A549 treated with AZD9567 at 1 μM for 4 hours (cell line): ENCODE measurements around the gene TK2. TPM values are rescaled to one million over a fixed set of nuclear protein-coding genes. Genes with fewer than 3 reads are reported as not detected.

Source experiments
- total RNA-seq: library from RNA; stranded (reverse); fragments of 200-300 nt; extraction: Qiagen RNA extraction; gene quantifications from 5 replicates; pipeline ENCODE4 v1.2.3, GENCODE V29; 2022; ENCODE audit not compliant: insufficient read depth

TK2 gene
- total RNA-seq, result 16.2 to 29.0 TPM (median 16.9 TPM) in 5 replicates

DNA sequence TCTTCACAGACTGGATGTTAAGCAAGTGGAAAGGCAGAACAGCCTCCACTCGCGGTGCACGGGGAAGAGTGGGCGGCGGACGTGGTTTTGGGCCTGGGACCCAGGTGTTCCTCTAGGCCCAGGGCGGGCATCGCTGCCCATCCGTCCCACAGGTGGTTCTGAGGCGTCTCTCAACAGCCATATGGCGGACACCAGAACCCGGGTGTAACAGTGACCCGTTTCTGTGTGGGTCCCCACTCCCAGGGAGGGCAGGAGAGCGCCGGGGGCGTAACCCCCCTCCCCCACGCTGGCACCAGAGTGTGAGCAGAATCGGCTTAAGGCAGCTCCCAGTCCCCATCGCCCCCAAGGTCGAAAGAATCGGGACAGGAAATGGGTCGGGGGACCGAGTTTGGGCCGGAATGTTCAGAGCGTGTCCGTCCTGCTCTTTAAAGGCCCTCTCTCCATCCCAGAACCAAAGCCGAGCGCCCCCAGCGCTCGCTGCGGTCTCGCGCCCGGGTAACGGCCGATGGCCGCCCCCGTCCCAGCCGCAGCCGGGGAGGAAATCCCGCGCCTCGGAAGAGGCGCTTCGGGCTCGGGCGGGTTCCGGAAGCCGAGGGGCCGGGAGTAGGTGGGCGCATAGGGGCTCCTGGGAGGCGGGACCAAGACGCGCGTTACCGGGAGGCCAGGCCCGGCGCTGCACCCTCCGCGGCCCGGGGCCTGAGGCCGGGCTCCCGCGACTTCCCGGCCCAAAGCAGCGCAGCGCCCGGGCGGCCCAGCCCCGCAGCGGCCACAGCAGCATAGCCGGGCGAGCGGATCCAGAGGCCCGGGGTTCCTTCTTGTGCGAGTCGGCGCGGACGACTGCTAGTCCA lies at the start of gene TK2:
Gene TK2, minus strand, starts transcription at position 839 of the 848 bp plus-strand sequence. Its CDS starts 61 bp downstream, at position 778.

DNA sequence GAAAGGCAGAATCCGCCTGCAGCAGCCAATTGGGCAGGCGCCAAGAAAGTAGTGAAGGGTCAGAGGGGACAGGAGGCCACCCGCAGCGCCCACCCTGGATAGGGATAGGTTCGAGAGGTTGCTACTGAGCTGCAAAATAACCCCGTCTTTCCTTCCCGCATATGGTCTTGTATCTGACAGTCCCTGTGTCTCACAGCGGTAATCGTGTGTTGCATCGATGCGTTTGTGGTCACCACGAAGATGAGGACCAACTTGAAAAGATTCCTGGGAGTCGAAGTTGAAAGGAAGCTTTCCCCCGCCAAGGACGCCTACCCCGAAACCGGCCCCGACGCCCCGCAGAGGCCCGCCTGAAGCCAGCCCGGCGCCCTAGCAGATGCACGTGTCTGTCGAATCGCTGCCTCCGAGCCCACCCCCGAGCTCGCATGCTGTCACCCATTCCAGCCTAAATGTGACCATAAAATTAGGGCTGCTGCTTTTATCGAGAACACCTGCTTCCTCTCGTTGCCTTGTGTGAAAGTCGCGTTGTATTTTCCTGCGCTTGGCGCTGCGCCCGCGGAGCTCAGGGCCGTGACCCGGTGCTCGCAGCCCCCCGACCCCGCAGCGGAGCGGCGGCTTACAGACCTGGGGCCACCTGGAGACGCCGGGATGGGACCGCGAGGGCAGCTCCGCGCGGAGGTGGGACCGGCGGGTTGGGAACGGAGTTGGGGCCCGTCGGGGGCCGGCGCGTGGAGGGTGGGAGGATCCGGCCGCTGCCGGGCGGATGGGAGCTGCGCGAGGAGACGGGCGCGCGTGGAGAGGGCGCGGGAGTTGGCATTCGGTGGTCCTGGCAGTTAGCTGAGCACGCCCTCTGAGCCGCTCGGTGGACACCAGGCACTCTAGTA lies 29.0 kb upstream of the TK2 start, which contains the start of gene CMTM2:
Gene CMTM2, plus strand, starts transcription at position 813 of the 881 bp plus-strand sequence. CDS start 145 bp downstream, outside the sequence.

DNA sequence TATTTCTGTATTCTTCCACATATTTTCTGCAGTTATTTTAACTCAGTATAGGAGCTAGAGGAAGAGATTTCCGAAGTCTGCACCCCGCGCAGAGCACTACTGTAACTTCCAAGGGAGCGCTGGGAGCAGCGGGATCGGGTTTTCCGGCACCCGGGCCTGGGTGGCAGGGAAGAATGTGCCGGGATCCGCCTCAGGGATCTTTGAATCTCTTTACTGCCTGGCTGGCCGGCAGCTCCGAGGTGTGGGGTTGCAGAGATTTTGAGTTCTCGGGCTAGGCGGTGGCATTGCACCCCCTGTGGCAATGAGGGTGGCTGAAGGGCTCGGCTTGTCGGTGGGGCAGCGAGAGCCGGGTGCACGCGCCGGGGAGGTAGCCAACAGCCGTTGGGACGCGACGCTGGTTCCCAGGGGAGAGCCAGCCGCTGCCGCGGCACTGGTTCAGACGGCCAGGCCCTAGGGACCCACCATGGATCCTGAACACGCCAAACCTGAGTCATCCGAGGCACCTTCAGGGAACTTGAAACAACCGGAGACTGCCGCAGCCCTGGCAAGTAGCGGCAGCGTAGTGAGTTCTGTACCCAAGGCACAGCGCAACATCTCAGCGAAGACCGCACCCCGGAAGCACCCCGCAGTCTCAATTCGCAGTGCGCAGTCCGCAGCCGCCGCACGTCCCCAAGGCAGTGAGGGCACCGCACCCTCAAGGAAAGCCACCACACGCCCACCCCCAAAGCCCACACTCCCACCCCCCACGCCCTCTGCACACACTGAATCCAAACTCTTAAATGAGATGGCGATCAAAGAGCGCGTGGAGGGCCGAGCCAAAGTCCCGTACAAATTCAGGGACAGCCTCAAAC lies 16.4 kb upstream of the TK2 start, which contains the start of gene CMTM1:
Gene CMTM1, plus strand, starts transcription at position 389 of the 851 bp plus-strand sequence. Its CDS starts 75 bp downstream, at position 464.

GRCh38 chr16:66552286-66553177 lies 2.6 kb upstream of the TK2 start, which contains the start of gene CKLF:
TSS of gene CKLF (plus strand) at chr16:66552576. CDS start at chr16:66552716, 140 bp downstream.

Other genes with a start within 250 kb of the TK2 start
- 0.09 to 0.15 TPM (median 0.14 TPM) in 4 of 5 replicates, not detected in the other for gene CDH5, start 183.4 kb downstream of the TK2 start, total RNA-seq
- gene BEAN1, start 122.8 kb downstream of the TK2 start, total RNA-seq, result 1.4 to 4.8 TPM (median 4.2 TPM) in 5 replicates
- 54.6 to 71.3 TPM (median 64.6 TPM) in 5 replicates for gene CKLF, start 2.5 kb upstream of the TK2 start, total RNA-seq
- gene CMTM1, start 16.3 kb upstream of the TK2 start, total RNA-seq, result 0.83 to 2.5 TPM (median 1.1 TPM) in 5 replicates
- gene CMTM2, start 29.3 kb upstream of the TK2 start, total RNA-seq, result 0.17 TPM in 1 of 5 replicates, not detected in the others
- gene CMTM3, start 54.6 kb upstream of the TK2 start, total RNA-seq, result 77.5 to 85.9 TPM (median 81.5 TPM) in 5 replicates
- gene CMTM4, start 146.6 kb upstream of the TK2 start, total RNA-seq, result 24.1 to 39.8 TPM (median 37.2 TPM) in 5 replicates
- gene DYNC1LI2, start 201.5 kb upstream of the TK2 start, total RNA-seq, result 40.6 to 57.0 TPM (median 55.7 TPM) in 5 replicates